HG02973 (cell line): ENCODE data around the gene RAB29.
A peak's percentile ranks its signal among the peaks of the same experiment; 100 is the strongest.

Experiments used
- ATAC-seq: cut with Tn5 transposase; IDR thresholded peaks from one replicate; pipeline ENCODE4 v1.9.1; 2021; ENCODE audit warnings: moderate library complexity; ENCODE audit not compliant: unreplicated experiment

RAB29 gene

DNA sequence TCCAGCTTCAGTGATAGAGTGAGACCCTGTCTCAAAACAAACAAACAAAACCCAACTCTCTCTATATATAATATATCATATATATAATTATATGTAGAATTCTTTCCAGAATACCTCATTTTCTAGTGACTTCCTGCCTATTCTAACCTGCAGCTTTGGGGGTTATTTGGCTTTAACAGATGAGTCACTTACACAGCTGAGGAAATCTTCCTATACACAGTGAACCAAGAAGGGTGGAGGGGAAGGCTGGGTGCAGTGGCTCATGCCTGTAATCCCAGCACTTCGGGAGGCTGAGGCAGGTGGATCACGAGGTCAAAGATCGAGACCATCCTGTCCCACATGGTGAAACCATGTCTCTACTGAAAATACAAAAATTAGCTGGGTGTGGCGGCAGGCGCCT is 9.2 kb downstream of the RAB29 start:
- no peak for ATAC-seq

DNA sequence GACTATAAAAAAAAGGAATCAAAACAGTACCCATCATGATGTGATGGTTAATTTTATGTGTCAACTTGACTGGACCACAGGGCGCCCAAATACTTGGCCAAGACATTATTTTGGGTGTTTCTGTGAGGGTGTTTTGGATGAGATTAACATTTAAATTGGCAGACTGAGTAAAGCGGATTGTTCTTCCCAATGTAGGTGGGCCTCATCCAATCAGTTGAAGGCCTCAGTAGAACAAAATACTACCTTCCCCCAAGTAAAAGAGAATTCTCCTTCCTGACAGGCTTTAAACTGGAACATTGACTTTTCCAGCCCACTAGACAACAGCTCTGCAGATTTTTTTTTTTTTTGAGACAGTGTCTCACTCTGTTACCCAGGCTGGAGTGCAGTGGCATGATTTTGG is 10.7 kb downstream of the RAB29 start:
- ATAC-seq = no peak

DNA sequence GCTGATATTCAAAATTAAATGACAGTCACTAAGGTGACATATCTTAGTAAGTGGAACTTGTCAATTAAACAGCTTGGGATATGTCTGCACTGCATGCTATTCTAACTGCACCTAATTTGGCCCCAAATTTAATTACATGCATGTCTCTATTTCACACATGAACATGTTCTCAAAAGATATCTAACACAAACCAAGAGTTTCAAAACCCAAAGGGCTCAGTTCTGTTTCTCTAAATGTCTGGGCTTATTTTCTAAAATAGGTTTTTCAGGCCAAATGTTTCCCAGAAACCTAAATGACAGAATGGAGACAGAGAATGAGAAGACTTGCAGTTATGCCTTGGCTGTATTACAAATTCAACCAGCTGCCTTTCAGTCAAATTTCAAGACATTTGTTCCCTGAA is 11.3 kb downstream of the RAB29 start:
- no peak for ATAC-seq

DNA sequence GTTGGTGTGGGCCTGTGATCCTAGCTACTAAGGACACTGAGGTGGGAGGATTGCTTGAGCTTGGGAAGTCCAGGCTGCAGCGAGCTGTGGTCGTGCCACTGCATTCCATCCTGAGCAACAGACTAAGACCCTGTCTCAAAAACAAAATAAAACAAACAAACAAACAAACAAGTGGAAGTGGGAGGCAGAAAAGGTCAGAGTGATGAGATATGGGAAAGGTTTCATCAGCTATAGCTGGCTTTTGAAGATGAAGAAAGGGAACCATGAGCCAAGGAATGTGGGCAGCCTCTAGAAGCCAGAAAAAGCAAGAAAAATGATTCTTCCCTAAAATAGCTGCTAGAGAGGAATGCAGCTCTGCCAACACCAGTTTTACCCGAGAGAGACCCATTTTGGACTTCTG is 14.7 kb downstream of the RAB29 start:
- ATAC-seq = no peak

DNA sequence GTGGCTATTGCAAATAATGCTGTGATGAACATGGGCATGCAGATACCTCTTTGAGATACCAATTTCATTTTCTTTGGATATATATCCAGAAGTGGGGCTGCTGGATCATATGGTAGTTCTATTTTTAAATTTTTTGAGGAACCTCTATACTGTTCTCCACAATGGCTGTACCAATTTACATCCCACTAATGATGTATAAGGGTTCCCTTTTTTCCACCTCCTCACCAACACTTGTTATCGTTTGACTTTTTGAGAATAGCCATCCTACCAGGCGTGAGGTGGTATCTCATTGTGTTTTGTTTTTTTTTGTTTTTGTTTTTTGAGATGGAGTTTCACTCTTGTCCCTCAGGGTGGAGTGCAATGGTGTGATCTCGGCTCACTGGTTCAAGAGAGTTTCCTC is 18.7 kb downstream of the RAB29 start:
- ATAC-seq = no peak

DNA sequence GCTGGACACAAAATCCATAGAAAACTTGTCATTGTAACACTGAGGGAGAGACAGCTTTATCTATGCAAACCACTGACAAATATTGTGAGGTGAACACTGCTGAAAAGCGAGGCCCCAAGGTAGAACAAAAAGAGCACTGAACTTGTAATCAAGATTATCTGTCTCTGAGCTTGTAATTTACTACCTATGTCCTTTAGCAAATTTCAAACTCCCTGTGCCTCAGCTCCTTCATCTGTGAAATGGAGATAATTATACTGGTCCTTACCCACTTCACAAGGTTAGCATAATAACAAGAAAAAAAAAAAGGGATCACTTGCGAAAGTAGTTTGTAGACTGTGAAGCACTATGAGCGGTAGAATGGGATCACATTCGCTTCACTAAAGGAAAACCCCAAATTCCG is 20.4 kb downstream of the RAB29 start:
- no peak for ATAC-seq

DNA sequence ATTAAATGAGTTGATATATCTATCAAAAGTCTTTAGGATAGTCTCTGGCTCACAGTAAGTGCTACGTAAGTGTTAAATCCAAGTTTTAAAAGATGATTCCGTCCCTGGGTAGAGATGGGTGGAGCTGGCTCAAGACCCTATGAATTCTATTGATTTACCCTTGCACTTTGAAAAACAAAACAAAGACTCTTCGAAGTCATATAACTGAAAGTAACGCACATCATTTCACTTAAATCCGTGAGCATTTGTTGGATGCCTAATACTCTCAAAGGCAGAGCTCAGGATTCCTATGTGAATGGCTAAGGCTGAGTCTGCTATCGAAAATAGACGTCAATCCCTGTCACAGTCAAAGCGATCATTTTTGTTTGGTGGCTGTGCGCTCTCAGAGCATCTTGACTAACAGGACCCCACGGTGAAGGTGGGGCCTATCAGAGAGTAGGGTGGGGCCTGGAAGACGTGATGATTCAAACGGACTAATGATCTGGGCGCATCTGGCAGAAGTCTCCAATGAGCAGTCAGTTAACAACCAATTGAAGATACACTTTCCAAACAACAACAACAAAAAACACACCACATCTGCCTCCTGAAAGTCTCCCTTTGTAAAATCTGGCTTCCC is 24.1 kb downstream of the RAB29 start:
- ATAC-seq = no peak

DNA sequence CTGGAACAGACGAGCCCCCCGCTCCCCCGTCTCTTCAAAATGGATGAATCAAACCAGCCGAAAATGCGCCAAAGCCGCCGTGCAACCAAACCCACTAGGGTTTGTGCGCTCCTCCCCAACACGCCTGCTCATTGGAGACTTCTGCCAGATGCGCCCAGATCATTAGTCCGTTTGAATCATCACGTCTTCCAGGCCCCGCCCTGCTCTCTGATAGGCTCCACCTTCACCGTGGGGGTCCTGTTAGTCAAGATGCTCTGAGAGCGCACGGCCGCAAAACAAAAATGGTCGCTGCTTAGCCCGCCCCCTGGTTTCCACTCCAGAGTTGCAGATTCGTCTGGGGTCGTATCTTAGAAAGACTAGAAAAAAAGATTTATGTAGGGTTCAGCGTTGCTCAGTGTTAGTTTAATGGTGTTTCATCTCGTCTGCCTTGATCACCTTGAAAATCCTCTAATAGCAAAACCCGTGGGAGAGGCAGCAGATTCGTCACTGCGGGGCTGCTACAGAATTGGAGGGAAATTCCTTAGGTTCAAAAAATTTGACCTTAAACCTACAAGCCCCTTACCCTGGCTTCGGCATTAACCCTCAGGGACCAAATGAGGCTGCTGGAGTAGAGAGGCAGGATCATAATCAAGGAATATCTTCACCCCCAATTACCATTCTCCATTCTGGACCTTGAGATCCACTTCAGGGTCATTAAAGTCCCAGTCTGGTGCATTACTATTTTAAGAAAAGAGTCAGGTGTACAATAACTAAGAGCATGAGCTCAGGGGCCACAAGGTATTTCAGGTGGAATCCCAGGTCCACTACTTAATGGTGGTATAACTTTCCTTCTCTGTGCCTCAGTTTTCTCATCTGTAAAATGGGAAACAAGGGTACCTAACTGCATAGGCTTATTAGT is 24.9 kb downstream of the RAB29 start, which contains the start of gene NUCKS1:
NUCKS1 (minus strand) TSS at position 45 of the 898 bp plus-strand sequence. CDS start 209 bp downstream, outside the sequence.
- ATAC-seq = peak; percentile 75

DNA sequence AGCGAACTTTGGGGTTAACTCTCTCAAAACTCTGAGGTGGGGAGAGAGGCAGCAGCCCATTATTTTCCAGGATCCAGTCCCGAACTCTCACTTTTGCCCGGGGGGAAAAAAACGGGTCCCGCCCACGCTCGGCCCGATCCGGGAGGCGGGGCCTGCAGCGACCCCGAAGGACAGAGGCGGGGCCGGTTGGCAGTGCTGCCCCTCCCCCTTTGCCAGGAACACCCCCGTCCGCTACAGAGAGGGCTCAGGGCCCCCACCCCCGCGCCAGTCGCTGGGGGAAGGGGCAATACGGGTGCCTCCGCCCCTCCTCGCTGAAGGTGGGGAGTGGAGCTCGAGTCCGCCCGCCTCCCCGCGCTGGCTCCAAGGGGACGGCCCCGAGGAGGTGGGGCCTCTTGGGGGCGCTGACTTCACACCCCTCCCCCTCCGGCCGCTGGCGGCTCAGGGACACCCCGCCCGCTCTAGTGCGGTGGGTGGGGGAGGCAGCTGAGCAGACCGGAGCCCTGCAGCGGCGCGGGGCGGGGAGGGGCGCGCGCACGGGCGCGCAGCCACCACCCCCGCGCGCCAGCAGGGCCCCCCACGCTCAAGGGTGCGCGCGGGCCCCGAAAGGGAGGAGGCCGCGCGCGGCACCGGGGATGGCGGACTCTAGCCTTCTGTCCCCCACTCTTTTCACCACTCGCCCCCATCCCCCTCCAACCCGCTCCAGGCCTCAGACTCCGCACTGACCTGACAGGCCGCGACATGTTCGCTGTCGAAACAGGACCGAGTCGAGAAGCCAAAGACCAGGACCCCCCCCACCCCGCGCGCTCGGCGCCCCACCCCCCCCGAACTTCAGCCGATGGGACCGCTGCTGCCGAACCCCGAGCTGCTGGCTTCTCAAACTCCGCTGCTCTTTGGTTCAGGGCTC is 25.8 kb downstream of the RAB29 start:
- peak; percentile 74 for ATAC-seq

DNA sequence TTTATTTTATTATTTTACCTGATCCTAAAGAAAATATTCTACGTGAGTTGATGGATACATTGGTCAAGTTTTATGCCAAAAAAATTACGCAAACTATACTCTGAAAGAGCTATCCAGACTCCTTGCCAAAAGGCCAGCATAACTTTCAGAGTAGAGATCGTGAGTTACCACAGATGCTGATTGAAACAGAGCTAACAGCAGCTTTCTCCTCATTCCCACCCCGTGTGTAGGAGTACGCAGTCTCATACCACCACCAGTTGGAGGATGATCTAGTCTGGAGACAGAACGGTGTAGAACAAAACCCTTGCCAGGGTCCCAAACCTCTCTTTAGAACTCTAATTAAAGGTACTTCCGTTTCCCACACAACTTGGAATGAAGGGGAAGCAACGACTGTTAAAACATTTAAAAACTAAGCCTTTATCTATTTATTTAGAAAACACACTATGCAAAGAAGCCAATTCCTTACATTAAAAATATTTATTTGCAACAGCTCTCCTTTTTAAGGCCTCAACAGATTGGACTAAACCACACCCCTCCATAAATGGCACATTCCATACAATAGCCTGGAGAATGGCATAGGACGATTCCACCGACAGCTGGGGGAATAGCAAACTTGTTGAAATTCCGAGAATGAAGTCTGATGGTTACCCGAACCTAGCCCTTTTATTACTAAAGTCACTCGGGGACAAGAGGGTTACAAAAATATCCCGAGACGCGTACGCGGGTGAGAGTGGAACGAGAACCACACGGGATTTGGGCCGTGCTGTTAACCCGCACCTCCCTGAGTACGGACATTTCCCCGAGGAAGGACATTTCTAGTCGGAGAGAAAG is 26.7 kb downstream of the RAB29 start:
- peak; percentile 16 for ATAC-seq

DNA sequence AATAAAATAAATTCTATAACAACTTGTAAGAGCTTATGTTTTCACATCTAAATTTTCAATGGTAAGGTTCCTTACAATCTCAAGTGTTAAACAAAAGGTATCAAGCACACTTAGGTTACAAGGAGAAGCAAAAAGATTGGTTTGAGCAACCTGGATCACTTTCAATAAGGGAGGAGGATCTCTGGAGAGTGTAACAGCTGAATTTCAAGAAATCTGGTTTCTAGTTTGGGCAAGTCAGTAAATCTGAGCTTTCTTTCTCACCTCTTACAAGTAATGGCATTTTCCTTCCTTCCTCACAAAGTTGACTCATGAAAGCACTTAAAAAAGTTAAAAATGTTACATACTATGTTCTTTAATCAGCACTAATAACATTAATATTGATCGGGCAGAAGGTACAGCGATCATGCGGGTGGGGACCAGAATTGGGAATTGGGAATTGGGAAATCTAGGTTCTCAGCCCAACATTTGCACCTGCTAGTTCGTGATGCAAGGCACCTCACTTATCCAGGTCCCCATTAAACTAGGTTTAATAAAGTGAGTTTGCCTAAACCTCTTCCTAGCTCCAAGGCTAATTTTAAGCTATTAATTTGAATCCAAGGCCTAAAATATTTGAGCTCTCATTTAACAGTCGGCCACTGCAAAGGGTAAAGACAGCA is 28.4 kb downstream of the RAB29 start:
- no peak for ATAC-seq

DNA sequence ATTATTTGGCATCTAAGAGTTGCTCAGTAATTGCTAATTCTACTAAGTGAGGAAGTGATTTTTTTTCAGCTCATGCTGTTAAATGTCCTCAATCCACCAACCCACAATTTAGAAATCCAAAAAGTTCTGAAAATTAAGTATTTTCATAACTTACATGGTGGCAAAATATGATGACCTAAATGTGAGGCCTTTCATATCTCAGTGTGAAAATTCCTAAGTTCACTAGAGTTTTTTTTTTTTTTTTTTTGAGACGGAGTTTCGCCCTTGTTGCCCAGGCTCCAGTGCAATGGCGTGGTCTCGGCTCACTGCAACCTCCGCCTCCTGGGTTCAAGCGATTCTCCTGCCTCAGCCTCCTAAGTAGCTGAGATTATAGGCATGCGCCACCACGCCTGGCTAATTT is 30.9 kb downstream of the RAB29 start:
- ATAC-seq = no peak

DNA sequence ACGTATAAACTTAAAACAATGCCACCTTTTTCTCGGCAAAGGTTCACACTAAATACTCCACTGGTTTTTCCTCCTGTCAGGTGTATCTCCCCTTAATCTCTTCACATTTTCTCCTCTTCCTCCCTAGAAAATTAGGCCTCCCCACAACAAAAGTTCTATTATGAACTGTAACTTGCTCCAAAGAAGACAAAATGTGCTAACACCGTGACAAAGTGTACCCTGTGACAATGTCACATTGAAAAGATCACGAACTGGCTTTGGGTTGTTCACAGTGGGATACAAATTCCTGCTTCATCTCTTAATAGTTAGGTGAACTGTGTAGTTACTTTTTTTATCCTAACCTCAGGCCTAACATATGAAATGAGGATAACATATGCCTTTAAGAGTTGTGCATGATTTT is 31.3 kb downstream of the RAB29 start:
- ATAC-seq = no peak

DNA sequence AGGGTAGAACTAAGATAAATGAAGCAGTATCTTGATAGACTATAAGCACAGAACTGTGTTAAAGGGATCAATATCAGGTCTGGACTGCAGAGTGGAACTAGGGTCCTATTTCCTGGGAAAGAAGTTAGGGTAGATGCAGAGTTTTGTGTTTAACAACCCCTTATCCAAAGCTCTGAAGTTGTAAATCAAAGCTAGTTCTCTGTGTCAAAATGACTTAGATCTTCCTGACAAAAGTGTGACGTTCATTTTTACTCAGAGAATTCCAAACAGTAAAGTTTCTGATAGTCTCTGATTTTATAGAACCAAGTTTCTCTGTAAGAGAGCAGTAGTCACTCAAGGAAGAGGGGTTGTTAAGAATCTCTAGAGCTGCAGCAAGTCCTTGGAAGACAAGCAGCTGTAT is 33.6 kb downstream of the RAB29 start:
- ATAC-seq = no peak

DNA sequence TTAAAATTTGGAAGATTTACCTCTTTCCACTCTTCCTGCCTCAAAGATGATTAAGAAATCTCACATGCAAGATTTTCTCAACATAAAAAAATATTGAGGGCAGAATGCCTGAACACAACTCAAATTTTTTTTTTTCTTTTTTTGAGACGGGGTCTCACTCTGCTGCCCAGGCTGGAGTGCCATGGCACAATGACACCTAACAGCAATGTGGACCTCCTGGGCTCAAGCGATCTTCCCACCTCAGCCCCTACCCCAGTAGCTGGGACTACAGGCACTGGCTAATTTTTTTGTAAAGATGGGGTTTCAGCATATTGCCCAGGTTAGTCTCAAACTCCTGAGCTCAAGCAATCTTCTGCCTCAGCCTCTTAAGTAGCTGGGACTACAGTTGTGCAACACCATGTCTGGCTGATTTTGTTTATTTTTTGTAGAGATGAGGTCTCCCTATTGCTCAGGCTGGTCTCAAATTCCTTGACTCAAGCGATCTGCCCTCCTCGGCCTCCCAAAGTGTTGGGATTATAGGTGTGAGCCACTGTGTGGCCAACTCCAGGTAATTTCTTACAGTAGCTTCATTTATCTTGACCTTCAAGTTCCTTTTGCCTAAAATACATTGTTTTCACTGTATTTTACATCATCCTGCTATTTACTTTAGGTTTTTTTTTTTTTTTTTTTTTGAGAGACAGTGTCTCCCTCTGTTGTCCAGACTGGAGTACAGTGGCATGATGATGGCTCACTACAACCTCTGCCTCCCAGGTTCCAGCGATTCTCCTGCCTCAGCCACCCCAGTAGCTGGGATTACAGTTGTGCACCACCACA is 35.7 kb downstream of the RAB29 start:
- no peak for ATAC-seq

DNA sequence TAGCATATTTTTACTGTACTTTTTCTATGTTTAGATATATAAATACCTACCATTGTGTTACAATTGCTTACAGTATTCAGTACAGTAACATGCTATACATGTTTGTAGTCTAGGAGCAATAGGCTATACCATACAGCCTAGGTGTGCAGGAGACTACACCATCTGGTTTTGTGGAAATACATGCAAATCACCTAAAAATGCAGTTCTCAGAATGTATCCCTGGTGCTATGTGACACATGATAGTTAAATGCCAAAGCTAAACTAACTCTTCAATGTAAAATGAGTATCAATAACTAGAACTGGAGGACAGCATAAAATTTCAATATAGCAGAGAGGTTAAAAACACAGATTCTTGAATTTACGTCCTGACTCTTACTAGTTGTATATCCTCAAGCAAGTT is 40.1 kb downstream of the RAB29 start:
- ATAC-seq = no peak

DNA sequence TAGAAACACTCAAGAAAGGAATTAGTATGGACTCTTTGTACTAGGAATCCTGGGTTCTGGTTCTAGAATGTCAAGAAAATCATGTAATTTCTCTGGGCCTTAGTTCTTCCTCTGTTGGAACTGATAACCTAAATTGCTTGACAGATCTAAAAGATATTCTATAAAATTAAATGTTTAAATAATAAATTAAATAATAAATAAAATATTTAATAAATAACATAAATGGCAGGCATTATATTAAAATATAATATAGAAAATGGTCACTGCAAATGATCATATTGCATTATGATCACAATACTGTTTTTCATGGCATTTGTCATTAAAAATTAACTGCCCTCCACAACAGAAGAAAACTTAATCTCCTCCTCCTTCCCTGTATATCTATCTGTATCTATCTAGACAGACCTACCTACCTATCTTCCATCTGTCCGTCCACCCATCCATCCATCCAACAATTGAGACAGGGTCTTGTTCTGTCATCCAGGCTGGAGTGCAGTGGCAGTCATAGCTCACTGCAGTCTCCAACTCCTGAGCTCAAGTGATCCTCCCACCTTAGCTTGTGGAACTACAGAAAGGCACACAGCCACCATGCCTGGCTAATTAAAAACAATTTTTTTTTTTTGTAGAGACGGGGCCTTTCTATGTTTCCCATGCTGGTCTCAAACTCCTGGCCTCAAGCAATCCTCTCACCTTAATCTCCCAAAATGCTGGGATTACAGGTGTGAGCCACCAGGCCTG is 41.7 kb downstream of the RAB29 start:
- no peak for ATAC-seq

DNA sequence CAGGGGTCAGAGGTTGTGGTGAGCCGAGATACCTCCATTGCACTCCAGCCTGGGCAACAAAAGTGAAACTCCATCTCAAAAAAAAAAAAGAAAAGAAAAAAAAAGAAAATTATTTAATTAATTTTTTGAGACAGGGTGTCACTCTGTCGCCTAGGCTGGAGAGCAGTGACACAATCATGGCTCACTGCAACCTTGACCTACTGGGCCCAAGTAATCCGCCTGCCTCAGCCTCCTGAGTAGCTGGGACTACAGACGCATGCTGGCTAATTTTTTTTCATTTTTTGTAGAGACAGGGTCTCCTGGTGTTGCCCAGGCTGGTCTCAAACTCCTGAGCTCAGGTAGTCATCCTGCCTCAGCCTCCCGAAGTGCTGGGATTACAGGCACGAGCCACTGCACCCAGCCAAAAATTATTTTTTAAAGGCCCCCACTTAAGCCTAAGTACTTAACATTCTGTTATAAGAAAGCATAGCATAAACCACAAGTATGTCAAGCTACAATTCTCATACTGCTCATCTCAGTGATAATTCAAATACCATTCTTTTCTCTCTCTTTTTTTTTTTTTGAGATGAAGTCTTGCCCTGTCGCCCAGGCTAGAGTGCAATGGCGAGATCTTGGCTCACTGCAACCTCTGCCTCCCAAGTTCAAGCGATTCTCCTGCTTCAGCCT is 45.2 kb downstream of the RAB29 start:
- no peak for ATAC-seq
